GM21529 (cell line): Measurements from ENCODE around the gene PVALB.

ENCODE experiments used
- ATAC-seq: cut with Tn5 transposase; IDR thresholded peaks from one replicate; pipeline ENCODE4 v1.9.1; 2021; ENCODE audit not compliant: unreplicated experiment

The PVALB gene

DNA sequence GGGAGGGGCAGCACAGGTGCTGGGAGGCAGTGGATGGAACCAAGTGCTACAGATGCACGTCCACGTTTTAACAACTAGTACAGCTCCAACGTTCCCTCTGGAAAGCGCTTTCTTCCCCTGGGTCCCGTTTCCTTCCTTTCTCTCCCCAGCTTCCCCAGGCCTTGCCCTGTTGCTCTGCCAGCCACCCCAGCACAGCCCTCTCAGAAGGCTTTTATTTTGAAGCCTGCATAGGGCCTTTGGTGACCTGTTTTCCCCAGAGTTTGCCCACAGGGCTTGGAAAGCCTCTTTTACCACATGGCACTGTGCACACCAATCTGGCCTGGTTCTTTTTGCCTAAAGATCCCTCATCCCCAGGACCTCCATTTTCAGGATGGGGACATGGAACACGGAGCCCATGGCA is 30.1 kb upstream of the PVALB start:
- no peak for ATAC-seq

DNA sequence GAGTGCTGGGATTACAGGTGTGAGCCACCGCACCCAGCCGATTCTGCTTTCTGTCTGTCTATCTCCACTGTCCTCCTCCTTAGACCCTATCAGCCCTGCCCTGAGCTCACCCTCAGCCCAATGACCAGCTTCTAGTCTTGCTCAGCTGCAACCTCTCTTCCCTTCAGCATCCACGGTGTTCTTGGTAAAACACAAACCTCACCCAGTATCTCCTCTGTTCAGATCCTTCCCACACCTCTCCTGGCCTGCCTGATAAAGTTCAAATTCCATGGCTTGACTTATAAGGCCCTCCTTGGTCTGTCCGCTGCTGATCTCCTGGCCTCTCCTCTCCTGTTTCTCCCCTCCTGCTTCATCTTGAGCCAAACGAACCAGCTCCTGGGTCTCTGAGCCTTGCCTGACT is 29.4 kb upstream of the PVALB start:
- no peak for ATAC-seq

DNA sequence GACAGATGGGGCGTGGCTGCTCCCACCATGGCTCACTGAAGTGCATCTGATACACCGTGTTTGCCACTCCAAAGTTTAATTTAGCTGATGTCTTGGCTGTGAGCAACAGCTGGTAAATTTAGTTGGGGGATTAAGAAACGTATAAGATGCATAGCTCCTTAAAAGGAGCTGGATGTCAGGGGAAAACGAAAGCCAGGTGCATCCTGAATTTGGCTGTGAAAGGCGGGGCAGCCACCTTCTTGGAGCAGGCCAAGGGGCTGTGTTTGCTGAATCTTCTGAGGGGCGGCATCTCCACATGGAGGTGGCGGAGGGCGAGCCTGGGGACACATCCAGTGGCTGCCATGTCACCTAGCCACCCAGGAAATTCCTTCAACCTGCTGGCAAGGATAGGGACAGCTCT is 23.3 kb upstream of the PVALB start:
- no peak for ATAC-seq

DNA sequence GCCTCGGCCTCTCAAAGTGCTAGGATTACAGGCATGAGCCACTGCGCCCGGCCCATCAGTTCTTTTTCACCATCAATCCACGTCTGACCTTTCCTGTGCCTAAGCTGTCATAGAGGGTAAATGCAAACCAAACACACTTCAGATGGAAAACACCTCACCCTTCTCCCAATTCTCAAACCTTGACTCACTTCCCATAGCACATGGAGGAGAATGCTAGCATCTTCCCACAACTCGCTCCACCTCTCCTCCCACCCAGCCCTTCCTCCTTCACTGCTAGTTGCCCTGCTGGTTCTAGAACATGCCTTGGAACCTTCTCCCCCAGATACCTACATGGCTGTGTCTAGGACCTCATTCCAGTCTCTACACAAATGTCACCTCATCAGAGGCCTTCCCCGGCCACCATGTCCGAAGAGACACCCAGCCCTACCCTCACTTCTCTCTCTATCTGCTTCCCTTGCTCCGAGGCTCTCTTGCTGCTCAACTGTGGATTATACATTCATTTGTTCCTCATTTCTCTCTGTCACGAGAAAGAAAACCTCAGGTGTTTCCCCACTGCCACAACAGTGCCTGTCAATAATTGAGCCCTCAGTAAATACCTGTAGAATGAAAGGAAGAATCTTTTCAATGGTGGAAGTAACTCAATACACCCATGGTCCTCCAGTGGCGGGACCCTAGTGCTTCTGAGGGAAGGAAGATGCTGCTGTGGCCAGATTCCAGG is 22.7 kb upstream of the PVALB start:
- ATAC-seq = no peak

DNA sequence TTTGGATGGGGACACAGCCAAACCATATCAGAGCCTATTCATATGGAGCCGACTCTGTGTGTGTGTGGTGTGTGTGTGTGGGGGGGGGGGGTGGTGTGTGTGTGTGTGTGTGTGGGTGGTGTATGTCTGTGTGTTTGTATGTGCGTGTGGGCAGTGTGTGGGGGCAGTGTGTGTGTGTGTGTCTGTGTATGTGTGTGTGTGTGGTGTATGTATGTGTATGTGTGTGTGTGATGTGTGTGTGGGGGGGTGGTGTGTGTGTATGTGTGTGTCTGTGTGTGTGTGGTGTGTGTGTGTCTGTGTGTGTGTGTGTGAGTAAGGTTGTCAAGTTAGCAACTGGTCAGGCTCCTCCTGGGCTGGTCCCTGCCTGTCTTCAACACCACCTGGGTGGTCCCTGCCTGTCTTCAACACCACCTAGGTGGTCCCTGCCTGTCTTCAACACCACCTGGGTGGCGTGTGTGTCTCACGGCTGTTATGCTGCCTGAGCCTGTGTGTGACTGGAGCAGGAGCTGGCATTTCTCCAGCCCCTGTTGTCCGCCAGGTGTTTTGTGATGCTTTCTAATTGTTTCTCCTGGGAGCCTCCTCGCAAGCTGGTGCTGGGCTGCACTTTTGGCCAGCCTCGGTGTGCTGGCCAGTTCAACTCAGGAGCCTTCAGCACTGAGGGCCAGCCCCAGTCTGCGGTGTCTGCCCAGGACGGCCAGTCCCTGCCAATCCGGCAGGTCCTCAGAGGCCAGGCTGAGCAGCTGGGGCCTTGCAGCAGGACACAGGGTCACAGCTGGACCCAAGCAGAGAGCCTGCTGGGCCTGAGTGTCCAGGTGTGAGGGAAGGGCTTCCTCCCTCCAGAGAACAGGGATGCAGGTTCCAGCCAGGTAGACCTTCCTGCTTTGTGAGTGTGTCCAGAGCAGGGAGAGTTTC is 21.5 kb upstream of the PVALB start:
- no peak for ATAC-seq

DNA sequence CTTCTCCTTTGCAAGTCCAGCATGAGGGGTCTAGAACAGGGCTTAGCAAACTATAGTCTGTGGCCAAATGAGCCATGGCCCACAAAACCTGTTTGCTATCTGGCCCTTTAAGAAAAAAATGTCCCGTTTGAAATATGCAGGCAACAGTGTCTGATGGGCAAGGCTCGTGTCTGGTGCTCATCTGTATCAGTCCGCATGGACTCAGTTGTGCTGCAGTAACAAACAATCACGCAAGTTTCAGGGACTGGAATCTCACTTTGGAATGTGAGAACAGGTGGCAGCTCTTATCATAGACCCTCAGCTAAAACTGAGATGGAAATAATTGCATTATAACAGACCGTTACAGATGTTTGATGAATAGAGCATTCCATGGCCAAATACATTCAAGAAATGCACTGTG is 19.1 kb upstream of the PVALB start:
- ATAC-seq = no peak

DNA sequence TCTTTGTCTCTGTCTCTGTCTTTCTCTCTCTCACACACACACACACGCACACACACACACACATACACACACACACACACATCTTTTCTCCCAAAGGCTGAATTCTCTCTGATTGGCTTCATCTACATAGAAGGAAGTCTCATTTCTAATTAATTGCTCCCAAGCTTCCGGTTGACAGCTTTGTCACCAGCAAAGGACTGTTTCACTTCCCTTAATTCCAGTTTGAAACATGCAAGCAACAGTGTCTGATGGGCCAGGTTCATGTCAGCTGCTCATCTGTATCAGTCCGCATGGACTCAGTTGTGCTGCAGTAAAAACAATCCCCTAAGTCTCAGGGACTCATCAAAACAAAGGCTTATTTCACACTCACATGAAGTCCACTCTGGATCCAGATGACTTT is 16.2 kb upstream of the PVALB start:
- no peak for ATAC-seq

DNA sequence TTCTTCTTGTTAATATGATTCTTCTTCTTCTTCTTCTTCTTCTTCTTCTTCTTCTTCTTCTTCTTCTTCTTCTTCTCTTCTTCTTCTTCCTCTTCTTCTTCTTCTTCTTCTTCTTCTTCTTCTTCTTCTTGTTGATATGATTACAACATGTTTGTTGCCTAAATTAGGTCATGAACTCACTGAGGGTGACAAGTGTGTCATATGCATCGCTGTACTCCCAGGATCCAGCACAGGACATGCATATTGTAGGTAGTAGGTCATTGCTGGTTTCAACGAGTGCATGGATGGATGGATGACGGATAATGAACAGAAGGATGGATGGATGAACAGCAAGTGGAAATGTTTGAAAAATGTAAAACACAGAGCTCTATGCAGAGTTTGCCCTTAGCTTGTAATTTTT is 14.9 kb upstream of the PVALB start:
- ATAC-seq = no peak

DNA sequence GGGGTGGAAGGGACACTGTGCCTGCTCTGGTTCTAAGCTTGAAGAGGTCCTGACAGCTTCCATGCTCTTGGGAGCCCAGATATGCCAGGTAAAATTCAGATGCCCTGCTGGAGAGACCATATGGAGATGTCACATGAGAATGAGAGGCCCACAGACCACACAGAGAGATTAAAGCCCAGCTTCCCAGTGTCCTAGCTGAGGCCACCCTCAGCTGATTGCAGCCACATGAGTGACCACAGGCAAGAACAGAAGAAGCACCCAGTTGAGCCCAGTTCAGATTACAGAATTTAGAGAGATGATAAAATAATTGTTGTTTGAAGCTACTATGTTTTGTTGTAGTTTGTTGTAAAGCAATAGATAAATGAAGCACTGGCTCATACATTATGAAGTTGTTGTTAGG is 14.4 kb upstream of the PVALB start:
- no peak for ATAC-seq

DNA sequence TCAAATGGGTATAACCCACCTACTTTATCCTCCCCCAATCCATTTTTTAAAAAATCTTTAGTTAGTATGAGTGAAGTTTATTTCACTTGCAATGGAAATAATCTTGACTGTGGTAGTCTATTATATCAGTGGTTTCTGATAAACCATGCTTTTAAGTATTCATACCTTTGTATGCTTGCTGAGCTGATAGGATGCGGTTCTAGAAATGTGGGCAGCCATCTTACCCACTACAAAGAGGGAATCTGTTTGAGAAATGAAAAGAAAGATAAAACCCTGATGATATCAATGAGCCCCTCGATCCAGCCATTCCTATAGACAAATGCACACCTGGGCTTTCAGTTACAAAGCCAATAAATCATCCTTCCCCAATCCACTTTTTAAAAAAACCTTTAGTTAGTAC is 13.8 kb upstream of the PVALB start:
- no peak for ATAC-seq

DNA sequence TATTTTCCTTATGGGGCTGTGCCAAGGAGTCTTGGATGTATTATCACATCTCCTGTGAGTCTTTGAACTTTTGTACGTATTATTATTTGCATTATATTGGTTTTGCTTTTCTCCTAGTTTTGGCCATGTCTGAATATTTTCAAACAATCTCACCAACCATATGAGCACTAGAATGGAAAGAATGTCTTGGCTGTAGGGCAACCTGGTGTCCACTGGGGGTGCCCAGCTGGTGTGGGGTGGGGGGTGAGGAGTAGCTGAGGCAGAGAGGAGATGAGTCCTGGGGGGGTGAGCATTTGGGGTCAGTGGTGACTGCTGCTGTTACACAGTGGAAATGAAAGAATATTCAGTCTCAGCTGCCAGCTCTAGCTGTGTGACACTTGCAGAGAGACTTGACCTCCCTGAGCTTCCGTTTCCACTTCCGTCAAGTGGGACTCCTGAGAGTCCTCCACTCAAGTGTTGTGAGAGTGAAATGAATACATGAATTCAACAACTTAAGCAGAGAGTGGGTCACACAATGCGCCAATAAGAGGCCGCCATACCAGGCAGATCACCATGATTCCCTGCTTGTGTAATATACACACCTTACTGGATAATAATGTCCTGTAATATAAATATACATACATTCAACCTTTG is 12.7 kb upstream of the PVALB start:
- no peak for ATAC-seq

DNA sequence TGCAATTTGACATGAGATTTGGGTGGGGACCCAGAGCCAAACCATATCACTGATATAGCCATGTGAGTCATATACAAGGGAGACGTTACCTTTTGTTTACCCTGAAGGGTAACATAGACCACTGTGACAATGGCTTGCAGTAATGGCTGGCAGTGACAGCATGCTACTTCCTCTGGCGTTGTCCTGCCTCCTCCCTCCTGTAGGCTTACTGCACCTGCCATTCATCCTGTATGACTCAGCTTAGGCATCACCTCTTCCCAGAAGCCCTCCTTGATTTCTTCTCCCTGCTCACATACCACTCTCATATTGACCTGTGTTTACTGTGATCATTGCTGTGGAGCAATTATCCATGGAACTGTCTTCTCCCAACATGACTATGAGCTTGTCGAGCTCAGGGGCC is 12.0 kb upstream of the PVALB start:
- ATAC-seq = no peak

DNA sequence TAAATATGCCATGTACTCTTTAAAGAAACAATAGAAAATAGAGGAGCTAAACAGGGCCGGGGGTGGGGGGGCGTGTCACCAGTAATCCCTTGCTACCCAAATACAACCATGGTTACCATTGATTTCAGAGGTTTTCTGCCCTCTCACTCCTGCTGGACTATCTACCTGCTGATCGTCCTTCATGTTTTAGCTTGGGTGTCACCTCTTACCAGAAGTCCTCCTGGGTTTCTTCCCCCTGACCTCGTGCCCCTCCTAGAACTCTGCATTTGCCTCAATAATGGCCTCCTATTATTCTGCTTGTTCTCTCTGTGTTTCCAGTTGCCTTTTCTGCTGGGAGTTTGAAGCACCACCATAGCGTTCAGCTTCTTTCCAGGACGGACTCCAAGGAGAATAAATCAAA is 9.4 kb upstream of the PVALB start:
- no peak for ATAC-seq

DNA sequence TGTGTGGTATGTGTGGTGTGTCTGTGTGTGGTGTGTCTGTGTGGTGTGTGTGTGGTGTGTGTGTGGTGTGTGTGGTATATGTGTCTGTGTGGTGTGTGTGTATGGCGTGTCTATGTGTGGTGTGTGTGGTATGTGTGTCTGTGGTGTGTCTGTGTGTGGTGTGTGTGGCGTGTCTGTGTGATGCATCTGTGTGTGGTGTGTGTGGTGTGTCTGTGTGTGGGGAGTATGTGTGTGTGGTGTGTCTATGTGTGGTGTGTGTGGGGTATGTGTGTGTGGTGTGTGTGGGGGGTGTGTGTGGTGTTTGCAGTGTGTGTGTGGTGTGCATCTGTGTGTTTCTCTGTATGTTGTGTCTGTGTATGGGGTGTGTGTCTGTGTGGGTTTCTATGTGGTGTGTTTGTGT is 7.8 kb upstream of the PVALB start:
- no peak for ATAC-seq

DNA sequence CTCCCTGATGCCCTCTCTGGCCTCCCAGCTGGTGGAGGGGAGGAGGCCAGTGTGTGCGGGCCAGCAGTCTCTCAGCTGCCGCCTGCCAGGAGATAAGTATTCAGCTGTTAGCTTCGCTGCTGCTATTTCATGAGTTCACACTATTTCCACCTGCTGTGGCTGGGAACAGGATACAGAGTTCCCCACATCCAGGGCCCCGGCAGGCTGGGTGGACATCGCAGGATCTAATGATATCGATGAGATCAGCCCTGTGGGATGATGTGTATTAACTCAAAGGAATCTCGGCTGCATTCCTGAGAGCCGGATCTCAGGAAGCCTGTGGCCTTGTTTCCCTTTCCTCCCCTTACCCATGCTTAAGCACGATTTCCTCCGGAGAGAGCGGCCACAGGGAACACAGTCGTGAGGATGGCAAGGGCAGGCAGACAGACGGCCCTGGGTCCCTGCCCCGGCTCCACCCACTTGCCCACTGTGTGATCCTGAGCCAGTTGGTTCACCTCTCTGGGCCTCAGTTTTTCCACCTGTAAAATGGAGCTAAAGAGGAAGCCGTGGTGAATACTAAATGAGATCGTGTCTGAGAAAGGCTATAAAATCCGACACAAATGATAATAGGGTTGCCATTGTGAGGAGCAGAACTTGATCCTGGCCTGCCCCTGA is 6.5 kb upstream of the PVALB start:
- no peak for ATAC-seq

DNA sequence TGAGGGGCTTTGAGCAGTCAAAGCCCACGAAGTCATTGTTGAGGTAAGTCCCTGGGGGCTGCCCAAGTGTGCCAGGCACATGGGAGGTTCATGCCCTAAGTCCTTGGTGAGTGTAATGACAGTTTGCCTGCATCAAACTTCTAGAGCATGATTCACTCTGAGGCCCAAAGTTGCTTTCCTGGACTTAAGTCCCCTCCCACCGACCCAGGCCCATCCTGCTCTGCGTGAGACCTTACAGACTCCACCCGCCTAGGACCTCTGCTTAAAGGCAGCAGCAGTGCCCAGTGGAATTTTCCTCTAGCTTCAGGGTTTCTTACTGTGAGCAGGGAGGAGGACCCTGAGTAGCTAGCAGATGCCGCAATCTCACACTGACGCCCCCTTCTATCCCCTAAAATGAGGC is 5.7 kb upstream of the PVALB start:
- ATAC-seq = no peak

DNA sequence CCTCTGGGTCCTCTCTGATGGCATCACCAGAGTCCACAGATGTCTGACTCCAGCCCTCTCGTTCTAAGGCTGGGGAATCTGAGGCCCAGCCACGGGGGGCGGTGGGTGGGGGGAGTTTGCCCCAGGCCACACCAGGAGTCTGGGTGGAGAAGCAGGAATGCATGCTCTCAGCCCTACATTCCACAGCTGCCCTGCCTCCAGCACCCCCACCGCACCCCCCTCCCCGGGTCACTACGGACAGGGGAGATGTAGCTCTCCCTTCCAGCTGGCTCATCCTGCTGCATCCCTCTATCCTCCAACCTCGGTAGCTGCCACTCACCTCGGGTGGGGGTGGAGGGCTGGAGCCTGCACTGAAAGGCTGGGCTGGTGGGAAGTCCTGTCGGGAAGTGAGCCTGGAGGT is 2.3 kb upstream of the PVALB start:
- no peak for ATAC-seq

DNA sequence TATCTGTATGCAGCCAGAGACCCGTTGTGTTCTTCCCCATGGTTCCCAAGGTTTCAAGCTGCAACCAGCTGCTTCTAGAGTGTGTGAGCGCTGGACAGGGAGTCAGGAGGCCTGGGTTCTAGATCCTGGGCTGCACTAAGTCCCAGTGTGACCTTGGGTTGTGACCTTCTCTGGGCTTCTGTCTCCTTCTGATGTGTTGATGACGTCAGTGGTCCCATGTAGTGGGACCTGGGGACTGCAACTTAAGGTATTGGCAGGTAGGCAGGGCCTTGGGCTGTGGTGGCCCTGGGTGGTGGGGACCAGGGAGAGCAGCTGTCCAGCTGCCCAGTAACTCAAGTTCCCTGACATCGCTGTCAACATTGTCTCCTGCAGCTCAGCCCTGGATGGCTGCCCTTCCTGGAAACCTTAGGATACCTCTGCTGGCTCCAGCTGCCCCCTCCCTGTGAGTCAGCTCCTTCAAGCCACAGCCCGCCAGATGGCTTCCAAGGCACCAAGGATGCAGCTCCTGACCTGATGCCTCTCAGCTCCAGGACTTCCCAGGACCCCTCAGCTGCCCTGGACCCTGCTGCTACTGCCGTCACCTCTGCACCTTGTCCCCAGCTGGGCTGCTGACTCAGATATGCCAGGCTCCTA is 1.3 kb upstream of the PVALB start:
- ATAC-seq = no peak

DNA sequence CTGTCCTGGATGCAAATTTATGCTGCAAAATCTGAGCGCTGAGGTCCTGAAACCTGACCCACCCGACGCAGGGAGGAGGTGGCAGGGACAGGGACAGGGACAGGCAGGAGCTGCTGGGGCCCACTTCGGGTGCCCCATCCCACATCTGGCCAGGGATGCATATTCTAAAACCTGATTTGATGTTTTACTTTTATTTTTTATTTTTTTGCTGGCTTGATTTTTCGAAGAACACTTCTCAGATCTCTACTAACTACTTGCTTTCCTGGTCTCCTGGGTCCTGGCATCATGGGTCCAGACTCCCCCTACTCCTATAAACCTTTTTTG is 652 bp upstream of the PVALB start:
- ATAC-seq = no peak

DNA sequence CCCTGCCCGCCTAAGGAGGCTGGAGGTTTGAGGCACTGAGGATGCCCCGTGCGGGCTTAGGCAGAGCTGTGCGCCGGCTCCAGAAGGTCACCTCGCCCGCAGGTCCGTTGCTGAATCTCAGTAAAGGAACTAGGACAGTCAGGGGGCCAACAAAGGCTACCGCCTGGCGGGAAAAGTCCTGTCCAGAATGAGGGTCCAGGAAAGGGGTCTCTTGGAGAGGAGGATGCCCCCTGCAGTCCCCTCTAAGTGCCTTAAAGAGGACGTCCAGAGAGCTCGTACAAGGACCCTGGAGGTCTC is 548 bp downstream of the PVALB start:
- no peak for ATAC-seq

DNA sequence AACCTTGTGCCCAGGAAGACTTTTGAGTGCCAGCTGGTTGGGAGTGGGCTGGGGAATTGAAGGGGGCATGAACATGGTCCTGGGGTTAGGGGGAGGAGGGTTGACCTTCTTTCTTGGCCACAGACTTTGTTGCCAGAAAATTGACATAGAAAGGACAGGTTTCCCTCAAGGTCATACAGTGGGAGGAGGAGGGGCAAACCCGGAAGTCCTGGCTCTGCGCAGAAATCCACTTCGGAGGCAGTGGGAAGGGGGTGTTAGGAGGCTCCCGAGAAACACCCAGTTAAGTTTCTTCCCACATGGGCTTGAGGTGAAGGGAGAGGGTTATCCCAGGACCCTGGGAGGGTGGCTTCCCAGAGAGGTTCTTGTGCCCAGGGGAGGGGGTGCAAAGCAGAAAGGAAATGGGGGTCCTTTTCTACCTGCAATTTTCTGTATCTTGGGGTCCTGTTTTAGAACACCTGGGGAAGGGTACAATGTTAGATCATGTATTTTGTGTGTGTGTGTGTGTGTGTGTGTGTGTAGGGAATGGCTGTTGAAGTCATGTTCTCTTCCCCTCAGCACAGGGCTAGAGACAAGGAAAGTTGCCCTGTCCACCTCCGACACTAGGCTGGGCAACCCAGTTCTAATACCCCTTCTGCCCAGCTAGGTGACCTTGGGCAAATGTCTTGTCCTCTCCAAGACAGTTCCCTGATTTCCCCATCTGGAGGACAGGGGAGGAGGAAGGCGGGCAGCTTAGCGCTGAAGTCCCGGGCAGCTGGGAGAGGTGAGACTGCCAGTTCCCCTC is 1.1 kb downstream of the PVALB start:
- no peak for ATAC-seq
